Large intestine (tissue), 12 donors: ENCODE measurements around the gene GBA3. TPM values are rescaled to one million over a fixed set of nuclear protein-coding genes. Genes with fewer than 3 reads are reported as not detected.

Experiments used
- DNase-seq, 2 donors: peaks; one replicate each; pipeline versions ENCODE4 v3.0.0 to v3.0.0-alpha.2; 2013
- H3K27ac ChIP-seq: one replicate; pipeline ENCODE4 v1.5.1; 2013; ENCODE audit warnings: low read length
- H3K27me3 ChIP-seq: 2 replicates; pipeline ENCODE4 v1.6.1; 2013; ENCODE audit warnings: low read length; ENCODE audit not compliant: control insufficient read depth, insufficient read depth
- H3K36me3 ChIP-seq: 2 replicates; pipeline ENCODE4 v1.6.1; 2013; ENCODE audit warnings: low read length; ENCODE audit not compliant: control insufficient read depth, insufficient read depth
- H3K4me1 ChIP-seq: one replicate; pipeline ENCODE4 v1.6.1; 2013; ENCODE audit warnings: low read length; ENCODE audit not compliant: control insufficient read depth, insufficient read depth
- H3K4me3 ChIP-seq: one replicate; pipeline ENCODE4 v1.5.1; 2013; ENCODE audit warnings: low read length
- H3K9me3 ChIP-seq: one replicate; pipeline ENCODE4 v1.6.1; 2013; ENCODE audit warnings: mild to moderate bottlenecking, low read depth, low read length, moderate library complexity; ENCODE audit not compliant: control insufficient read depth
- WGBS: methylation state at CpG from one replicate; pipeline ENCODE4 v1.1.5; 2013; ENCODE audit warnings: low lambda C conversion rate; ENCODE audit not compliant: insufficient coverage; 5-methylcytosine and 5-hydroxymethylcytosine counted together
- long read RNA-seq, 11 donors: transcript quantifications; one replicate each; lab custom pipeline, GENCODE V29; 2026
- polyA plus RNA-seq: library from polyadenylated mRNA; unstranded; fragments of 120-200 nt; gene quantifications from one replicate; pipeline ENCODE4 v1.2.1, GENCODE V29; 2013

Gene GBA3
- polyA plus RNA-seq, result 74.1 TPM
- long read RNA-seq, donor 1, transcript GBA3-203 (5 exons, 2,164 nt), result major isoform, 13 of 19 reads
- long read RNA-seq, donor 1, partial matches to known transcripts, result 6 of 19 reads
- long read RNA-seq, donor 1, other reads (novel, unspliced or antisense), result 0 of 19 reads
- long read RNA-seq, donor 2, transcript GBA3-203 (5 exons, 2,164 nt), result major isoform, 49 of 87 reads
- long read RNA-seq, donor 2, partial matches to known transcripts, result 26 of 87 reads
- long read RNA-seq, donor 2, other reads (novel, unspliced or antisense), result 9 of 87 reads
- long read RNA-seq, donor 3, transcript GBA3-203 (5 exons, 2,164 nt), result major isoform, 31 of 91 reads
- long read RNA-seq, donor 3, transcript GBA3-201 (3 exons, 1,232 nt), result minor isoform, 14 of 91 reads
- long read RNA-seq, donor 3, partial matches to known transcripts, result 30 of 91 reads
- long read RNA-seq, donor 3, other reads (novel, unspliced or antisense), result 16 of 91 reads
- long read RNA-seq, donor 4, partial matches to known transcripts, result 9 of 12 reads
- long read RNA-seq, donor 4, other reads (novel, unspliced or antisense), result 0 of 12 reads
- long read RNA-seq, donor 5, transcript GBA3-203 (5 exons, 2,164 nt), result major isoform, 5 of 10 reads
- long read RNA-seq, donor 5, partial matches to known transcripts, result 5 of 10 reads
- long read RNA-seq, donor 5, other reads (novel, unspliced or antisense), result 0 of 10 reads
- long read RNA-seq, donor 6, transcript GBA3-203 (5 exons, 2,164 nt), result major isoform, 21 of 63 reads
- long read RNA-seq, donor 6, partial matches to known transcripts, result 40 of 63 reads
- long read RNA-seq, donor 6, other reads (novel, unspliced or antisense), result 0 of 63 reads
- long read RNA-seq, donor 7, transcript GBA3-203 (5 exons, 2,164 nt), result major isoform, 5 of 6 reads
- long read RNA-seq, donor 7, partial matches to known transcripts, result 0 of 6 reads
- long read RNA-seq, donor 7, other reads (novel, unspliced or antisense), result 0 of 6 reads
- long read RNA-seq, donor 8, transcript GBA3-201 (3 exons, 1,232 nt), result minor isoform, 7 of 71 reads
- long read RNA-seq, donor 8, transcript GBA3-203 (5 exons, 2,164 nt), result major isoform, 21 of 71 reads
- long read RNA-seq, donor 8, partial matches to known transcripts, result 33 of 71 reads
- long read RNA-seq, donor 8, other reads (novel, unspliced or antisense), result 10 of 71 reads
- long read RNA-seq, donor 9, transcript GBA3-201 (3 exons, 1,232 nt), result minor isoform, 5 of 54 reads
- long read RNA-seq, donor 9, transcript GBA3-203 (5 exons, 2,164 nt), result major isoform, 27 of 54 reads
- long read RNA-seq, donor 9, partial matches to known transcripts, result 13 of 54 reads
- long read RNA-seq, donor 9, other reads (novel, unspliced or antisense), result 9 of 54 reads
- long read RNA-seq, donor 10, transcript GBA3-201 (3 exons, 1,232 nt), result minor isoform, 8 of 81 reads
- long read RNA-seq, donor 10, transcript GBA3-203 (5 exons, 2,164 nt), result major isoform, 30 of 81 reads
- long read RNA-seq, donor 10, partial matches to known transcripts, result 31 of 81 reads
- long read RNA-seq, donor 10, other reads (novel, unspliced or antisense), result 12 of 81 reads
- long read RNA-seq, donor 11, transcript GBA3-203 (5 exons, 2,164 nt), result major isoform, 16 of 19 reads
- long read RNA-seq, donor 11, partial matches to known transcripts, result 0 of 19 reads
- long read RNA-seq, donor 11, other reads (novel, unspliced or antisense), result 0 of 19 reads

DNA sequence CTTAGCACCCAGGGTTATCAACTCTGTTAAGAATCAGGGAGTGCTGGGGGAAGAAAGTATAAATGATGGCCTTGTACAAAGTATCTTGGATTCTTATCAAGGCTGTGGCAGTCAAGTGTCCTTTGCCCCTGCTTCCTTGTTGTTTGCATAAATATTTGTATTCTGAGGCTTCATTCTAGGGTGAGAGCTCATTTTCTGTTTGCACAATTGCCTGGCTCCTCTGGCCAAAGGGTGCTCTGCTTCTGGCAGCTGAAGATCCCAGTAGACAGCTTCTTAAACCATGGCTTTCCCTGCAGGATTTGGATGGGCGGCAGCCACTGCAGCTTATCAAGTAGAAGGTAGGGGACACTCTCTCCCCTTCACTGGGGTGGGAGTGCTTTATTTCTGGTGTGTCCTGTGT, at the start of gene GBA3:
Gene GBA3, plus strand, starts transcription at position 202 of the 400 bp plus-strand sequence.
- Histone ChIP-seq H3K4me3 (peak within 1 kb of the TSS; percentile 51), H3K27ac (peak within 1 kb of the TSS; percentile 85), H3K9me3 (no peaks in the 10 kb centered on the region), H3K36me3 (no peaks in the 10 kb centered on the region), H3K4me1 (peaks cover 25% of the 10 kb centered on the region), H3K27me3 (no peaks in the 10 kb centered on the region)
- peak; percentile 66 to 85 for DNase-seq
- WGBS, result no CpG with 5 or more reads among the region's 1 CpG

DNA sequence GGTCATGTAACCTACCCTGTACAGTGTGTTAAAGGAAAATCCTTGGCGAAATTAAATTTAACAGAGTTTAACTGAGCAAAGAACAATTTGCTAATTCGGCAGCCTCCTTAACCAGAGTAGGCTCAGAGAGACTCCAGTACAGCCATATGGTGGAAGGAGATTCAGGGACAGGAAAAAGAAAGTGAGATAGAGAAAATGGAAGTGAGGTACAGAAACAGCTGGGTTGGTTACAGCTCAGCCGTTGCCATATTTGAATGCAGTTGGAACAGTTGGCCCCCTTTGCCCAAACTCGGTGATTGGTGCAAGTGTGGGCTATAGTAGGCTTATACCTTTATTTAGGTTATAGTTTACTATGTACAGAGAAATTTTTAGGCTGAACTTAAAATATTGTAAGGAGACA, 48.8 kb upstream of the GBA3 start:
- DNase-seq, result no peak
- Histone ChIP-seq H3K36me3 (no peaks in the 10 kb centered on the region), H3K4me3 (no peak overlapping the region), H3K4me1 (no peaks in the 10 kb centered on the region), H3K9me3 (peaks cover 5% of the 10 kb centered on the region), H3K27ac (no peak overlapping the region), H3K27me3 (no peaks in the 10 kb centered on the region)
- no CpG with 5 or more reads among the region's 4 CpGs for WGBS

DNA sequence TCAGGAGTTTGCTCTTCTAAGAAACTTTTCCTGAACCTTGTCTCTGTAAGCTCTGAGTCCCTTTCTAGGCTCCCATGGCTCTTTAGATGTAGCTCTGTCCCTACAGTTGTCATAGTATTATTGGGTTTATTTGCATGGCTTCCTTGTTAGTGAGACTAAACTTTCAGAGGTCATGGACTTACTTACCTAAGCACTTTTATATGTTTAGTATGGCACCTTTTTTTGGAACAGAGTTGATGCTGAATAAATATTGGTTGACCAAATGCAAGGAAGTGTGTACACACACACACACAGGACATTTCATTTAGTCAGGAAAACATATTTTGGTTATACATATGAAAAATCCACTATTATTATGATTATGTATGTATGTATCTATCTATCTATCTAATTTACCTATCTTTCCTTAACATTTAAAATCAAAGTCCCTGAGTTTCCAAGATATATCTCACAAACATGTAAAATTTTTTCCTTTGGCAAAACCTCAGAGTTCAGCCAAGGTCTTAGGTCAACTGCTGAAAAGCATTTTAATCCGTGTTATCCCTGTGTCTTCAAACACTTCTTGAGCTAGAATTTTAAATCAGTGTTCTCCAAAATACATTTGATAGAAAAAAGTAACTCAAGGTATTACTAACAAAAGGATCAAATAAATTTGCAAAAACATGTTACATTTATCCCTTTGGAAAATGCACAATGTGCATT, 47.1 kb upstream of the GBA3 start:
- Histone ChIP-seq H3K4me1 (no peaks in the 10 kb centered on the region), H3K27ac (no peak overlapping the region), H3K9me3 (no peaks in the 10 kb centered on the region), H3K27me3 (no peaks in the 10 kb centered on the region), H3K36me3 (no peaks in the 10 kb centered on the region), H3K4me3 (no peak overlapping the region)
- DNase-seq, result no peak
- no CpG with 5 or more reads among the region's 1 CpG for WGBS

DNA sequence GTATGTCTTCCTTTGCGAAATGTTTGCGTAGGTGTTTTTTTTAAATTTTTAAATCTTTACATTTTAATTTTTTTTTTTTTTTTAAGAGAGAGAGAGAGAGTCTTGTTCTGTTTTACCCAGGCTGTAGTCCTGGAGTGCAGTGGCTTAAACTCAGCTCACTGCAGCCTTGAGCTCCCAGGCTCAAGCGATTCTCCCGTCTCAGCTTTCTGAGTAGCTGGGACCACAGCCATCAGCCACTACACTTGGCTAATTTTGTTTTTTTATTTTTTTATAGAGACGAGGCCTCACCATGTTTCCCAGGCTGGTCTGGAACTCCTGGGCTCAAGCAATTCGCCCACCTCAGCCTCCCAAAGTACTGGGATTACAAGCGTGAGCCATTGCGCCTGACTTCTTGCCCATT, 43.7 kb upstream of the GBA3 start:
- DNase-seq, result no peak
- H3K27ac ChIP-seq, result no peak overlapping the region
- WGBS, result 100% methylated on average over 1 of the region's 8 CpGs
- no peak overlapping the region for H3K4me3 ChIP-seq
- no peaks in the 10 kb centered on the region for H3K36me3 ChIP-seq
- H3K9me3 ChIP-seq, result no peaks in the 10 kb centered on the region
- H3K4me1 ChIP-seq, result no peaks in the 10 kb centered on the region
- no peaks in the 10 kb centered on the region for H3K27me3 ChIP-seq

DNA sequence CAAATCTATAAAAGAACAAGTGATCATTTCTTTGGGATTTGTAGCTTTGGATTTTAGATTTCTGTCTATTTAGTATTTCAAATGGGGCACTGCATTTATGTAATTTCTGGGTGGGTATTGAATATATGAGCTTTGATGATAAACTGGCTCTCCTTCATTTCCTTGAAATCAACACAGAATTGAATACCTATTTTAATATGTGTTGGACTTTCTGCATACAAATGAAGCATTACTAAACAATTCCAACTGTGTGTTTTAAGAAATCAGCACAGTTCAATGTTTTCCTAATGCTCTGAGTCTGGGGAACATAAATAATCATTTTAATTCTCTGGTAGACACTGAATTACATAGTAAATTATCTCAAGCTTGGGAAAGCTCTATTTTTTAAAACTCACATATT, 42.0 kb upstream of the GBA3 start:
- Histone ChIP-seq H3K36me3 (no peaks in the 10 kb centered on the region), H3K4me3 (no peak overlapping the region), H3K27ac (no peak overlapping the region), H3K4me1 (no peaks in the 10 kb centered on the region), H3K27me3 (no peaks in the 10 kb centered on the region), H3K9me3 (no peaks in the 10 kb centered on the region)
- no peak for DNase-seq

DNA sequence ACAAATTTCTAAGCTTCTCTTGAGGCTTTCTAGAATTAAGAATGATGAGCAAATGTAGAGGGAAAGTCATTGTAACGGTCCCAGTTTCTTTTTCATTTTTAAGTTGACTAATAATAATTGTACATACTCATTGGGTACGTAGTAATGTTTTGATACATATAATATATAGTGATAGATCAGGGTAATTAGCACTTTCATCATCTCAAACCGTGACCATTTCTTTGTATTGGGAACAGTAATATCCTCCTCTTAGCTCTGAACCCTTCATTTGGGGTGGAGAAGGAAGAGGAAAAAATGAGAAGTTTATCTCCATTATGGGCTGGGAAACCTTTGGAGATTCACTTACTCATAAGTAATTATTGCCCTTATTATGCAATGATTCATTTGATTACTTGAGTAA, 39.0 kb upstream of the GBA3 start:
- no peak overlapping the region for H3K4me3 ChIP-seq
- WGBS, result 100% methylated on average over 2 of the region's 3 CpGs
- H3K36me3 ChIP-seq, result no peaks in the 10 kb centered on the region

DNA sequence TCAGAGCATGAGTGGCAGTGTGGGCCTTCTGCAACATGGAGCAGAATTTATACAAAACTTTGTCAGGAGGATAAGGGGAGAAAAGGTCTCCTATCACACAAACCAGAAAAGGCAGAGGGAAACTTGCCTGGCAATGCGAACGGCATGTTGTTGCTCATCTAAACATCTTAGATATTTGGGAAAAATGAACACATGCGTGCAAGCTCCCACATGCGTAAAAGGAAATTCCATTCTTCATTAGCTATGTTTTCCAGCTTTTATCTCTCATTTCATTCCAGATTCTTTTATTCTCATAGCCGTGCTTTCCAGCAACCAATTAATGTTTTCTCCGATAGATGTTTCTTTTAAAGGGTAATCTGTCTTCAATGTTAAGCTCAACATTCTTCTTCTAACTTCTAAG, 31.3 kb upstream of the GBA3 start:
- no peaks in the 10 kb centered on the region for H3K4me1 ChIP-seq
- no peak overlapping the region for H3K4me3 ChIP-seq
- no peaks in the 10 kb centered on the region for H3K27me3 ChIP-seq
- no peaks in the 10 kb centered on the region for H3K9me3 ChIP-seq
- 88% methylated on average over 4 of the region's 6 CpGs for WGBS
- DNase-seq, result no peak
- no peaks in the 10 kb centered on the region for H3K36me3 ChIP-seq
- H3K27ac ChIP-seq, result no peak overlapping the region

More for the DNA sequence above, 39.0 kb upstream of the GBA3 start:
- Histone ChIP-seq H3K27ac (no peak overlapping the region), H3K4me1 (no peaks in the 10 kb centered on the region), H3K27me3 (no peaks in the 10 kb centered on the region), H3K9me3 (no peaks in the 10 kb centered on the region)
- no peak for DNase-seq

DNA sequence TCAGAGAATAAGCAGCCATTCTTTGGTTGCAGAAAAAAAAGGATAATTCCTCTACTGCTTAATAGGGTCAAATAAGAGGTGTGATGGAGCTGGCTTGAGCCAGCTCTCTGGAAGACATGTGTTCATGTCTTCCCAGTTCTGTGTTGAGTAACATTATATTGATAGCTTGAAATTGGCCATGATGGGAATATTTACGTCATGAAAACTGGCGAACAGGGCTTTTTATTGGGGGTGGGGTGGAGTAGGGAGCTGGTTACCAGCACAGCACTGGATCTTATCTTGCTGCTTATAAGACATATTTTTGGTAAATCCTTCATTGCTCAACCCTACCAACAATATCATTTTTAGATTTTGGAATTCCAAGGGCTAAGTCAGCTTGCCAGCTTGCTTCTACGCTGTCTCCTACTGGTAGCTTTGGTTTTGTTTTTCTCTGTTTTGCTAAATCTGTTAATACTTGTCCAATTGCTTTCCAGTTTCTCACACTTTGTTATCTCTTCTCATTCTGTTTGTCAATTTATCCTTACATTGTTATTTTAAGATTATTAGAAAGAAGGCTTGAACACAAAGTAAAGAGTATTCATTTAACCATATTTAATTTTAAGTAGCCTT, 25.3 kb upstream of the GBA3 start:
- no peak overlapping the region for H3K27ac ChIP-seq
- no peak overlapping the region for H3K4me3 ChIP-seq
- 100% methylated on average over 1 of the region's 3 CpGs for WGBS
- H3K27me3 ChIP-seq, result no peaks in the 10 kb centered on the region
- H3K36me3 ChIP-seq, result no peaks in the 10 kb centered on the region
- H3K4me1 ChIP-seq, result no peaks in the 10 kb centered on the region
- H3K9me3 ChIP-seq, result no peaks in the 10 kb centered on the region
- no peak for DNase-seq

DNA sequence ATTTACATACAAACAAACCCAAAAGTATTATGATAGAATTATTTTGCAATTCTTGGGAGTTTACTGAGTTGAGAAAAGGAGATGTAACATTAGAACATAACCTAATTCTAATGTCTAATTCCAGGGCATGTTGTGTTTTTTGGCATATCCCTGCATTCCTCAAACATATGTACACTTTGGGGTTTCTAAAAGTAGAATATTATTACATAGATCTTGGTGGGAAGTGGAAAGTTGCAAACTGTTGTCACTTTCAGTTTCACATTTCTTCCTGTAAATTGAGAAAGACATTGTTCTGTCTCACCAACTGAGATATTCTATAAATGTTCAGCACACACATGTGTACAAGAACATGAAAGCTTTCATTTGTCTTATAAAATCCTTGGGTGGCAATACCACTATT, 24.4 kb upstream of the GBA3 start:
- H3K36me3 ChIP-seq, result no peaks in the 10 kb centered on the region
- no peak overlapping the region for H3K4me3 ChIP-seq
- H3K4me1 ChIP-seq, result no peaks in the 10 kb centered on the region
- no peak overlapping the region for H3K27ac ChIP-seq
- no peaks in the 10 kb centered on the region for H3K9me3 ChIP-seq
- H3K27me3 ChIP-seq, result no peaks in the 10 kb centered on the region
- peak in 1 of 2 donors; percentile 35 for DNase-seq
